ENCODE data around the gene FRMD4B.

DNA sequence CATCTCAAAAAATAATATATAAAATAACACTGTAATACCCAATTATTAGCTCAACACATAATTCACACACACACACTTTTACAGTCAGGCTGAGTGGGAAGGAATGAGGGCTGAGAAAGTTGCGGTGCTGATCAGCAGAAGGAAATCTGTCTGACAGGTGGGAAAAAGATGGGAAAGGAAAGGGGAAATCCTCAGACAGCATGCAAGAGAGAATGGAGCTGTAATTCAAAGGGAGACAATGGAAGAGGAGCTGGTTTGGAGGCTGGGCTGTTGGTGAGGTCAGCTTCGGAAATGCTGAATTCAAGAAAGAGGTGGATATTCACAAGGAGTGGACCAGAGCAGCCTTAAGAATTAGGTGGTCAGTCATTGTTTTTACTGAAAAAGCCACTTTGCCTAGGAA, 141.8 kb downstream of the FRMD4B start:
- TF ChIP-seq, protein P1, sequence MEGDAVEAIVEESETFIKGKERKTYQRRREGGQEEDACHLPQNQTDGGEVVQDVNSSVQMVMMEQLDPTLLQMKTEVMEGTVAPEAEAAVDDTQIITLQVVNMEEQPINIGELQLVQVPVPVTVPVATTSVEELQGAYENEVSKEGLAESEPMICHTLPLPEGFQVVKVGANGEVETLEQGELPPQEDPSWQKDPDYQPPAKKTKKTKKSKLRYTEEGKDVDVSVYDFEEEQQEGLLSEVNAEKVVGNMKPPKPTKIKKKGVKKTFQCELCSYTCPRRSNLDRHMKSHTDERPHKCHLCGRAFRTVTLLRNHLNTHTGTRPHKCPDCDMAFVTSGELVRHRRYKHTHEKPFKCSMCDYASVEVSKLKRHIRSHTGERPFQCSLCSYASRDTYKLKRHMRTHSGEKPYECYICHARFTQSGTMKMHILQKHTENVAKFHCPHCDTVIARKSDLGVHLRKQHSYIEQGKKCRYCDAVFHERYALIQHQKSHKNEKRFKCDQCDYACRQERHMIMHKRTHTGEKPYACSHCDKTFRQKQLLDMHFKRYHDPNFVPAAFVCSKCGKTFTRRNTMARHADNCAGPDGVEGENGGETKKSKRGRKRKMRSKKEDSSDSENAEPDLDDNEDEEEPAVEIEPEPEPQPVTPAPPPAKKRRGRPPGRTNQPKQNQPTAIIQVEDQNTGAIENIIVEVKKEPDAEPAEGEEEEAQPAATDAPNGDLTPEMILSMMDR (IDR thresholded peaks at IDR 0.05): no peak
- no peak for TF ChIP-seq POLR2A (IDR thresholded peaks at IDR 0.05)

All from lower leg skin (tissue), 3 donors.